ENCODE measurements around the gene PGD.

Gene PGD

GRCh38 chr1:10398734-10399443 is at the start of gene PGD:
Gene PGD (plus strand): TSS chr1:10399064. CDS start chr1:10399118, 54 bp downstream.
- peak; percentile 100 for DNase-seq (ENCODE audit: low spot score)

- DNase-seq (ENCODE audit: low spot score) = no peak
Observed at GRCh38 chr1:10353282-10353681, 45.6 kb upstream of the PGD start.

GRCh38 chr1:10353693-10354092 is 45.2 kb upstream of the PGD start:
- no peak for DNase-seq (ENCODE audit: low spot score)

- no peak for DNase-seq (ENCODE audit: low spot score)
Observed at GRCh38 chr1:10360045-10360444, 38.8 kb upstream of the PGD start.

GRCh38 chr1:10361515-10361914 is 37.3 kb upstream of the PGD start:
- DNase-seq (ENCODE audit: low spot score) = no peak

- DNase-seq (ENCODE audit: low spot score) = no peak
Observed at GRCh38 chr1:10368194-10368593, 30.7 kb upstream of the PGD start.

- DNase-seq (ENCODE audit: low spot score) = no peak
Observed at GRCh38 chr1:10374442-10374860, 24.4 kb upstream of the PGD start.

- DNase-seq (ENCODE audit: low spot score) = peak; percentile 54
Observed at GRCh38 chr1:10377365-10378029, 21.4 kb upstream of the PGD start.

GRCh38 chr1:10378081-10378841 is 20.6 kb upstream of the PGD start:
- no peak for DNase-seq (ENCODE audit: low spot score)

GRCh38 chr1:10379101-10379620 is 19.7 kb upstream of the PGD start:
- no peak for DNase-seq (ENCODE audit: low spot score)

- DNase-seq (ENCODE audit: low spot score) = no peak
Observed at GRCh38 chr1:10379676-10380075, 19.2 kb upstream of the PGD start.

GRCh38 chr1:10380594-10381275 is 18.1 kb upstream of the PGD start:
- no peak for DNase-seq (ENCODE audit: low spot score)

- no peak for DNase-seq (ENCODE audit: low spot score)
Observed at GRCh38 chr1:10383630-10384029, 15.2 kb upstream of the PGD start.

- no peak for DNase-seq (ENCODE audit: low spot score)
Observed at GRCh38 chr1:10384219-10384618, 14.6 kb upstream of the PGD start.

- DNase-seq (ENCODE audit: low spot score) = no peak
Observed at GRCh38 chr1:10386761-10387676, 11.8 kb upstream of the PGD start.

GRCh38 chr1:10387677-10388386 is 11.0 kb upstream of the PGD start:
- peak; percentile 38 for DNase-seq (ENCODE audit: low spot score)

- no peak for DNase-seq (ENCODE audit: low spot score)
Observed at GRCh38 chr1:10388387-10388715, 10.5 kb upstream of the PGD start.

- DNase-seq (ENCODE audit: low spot score) = no peak
Observed at GRCh38 chr1:10389271-10389973, 9.4 kb upstream of the PGD start.

- no peak for DNase-seq (ENCODE audit: low spot score)
Observed at GRCh38 chr1:10396870-10397269, 2.0 kb upstream of the PGD start.

- DNase-seq (ENCODE audit: low spot score) = no peak
Observed at GRCh38 chr1:10398278-10398733, 558 bp upstream of the PGD start.
